Measurements from ENCODE around the gene SFI1.
A peak's percentile ranks its signal among the peaks of the same experiment; 100 is the strongest.

SFI1 gene

GRCh38 chr22:31566484-31566883, 70.1 kb downstream of the SFI1 start:
- Histone ChIP-seq H3K27me3 (replicated peaks) (no peaks in the 10 kb centered on the region), H3K4me3 (ENCODE audit: low read depth, low read length) (no peak overlapping the region), H3K27ac (no peak overlapping the region), H3K36me3 (replicated peaks) (no peaks in the 10 kb centered on the region)
- in situ Hi-C loops (cut with HindIII; ENCODE audit: low pct_ligation_motif_present, low sequenced_read_pairs) = no loop called here
- no peak for TF ChIP-seq CTCF (IDR thresholded peaks at IDR 0.05; ENCODE audit: low read depth, low read length, missing control alignments)
- DNase-seq = peak; percentile 9

- Histone ChIP-seq H3K36me3 (replicated peaks) (no peaks in the 10 kb centered on the region), H3K27ac (no peak overlapping the region), H3K27me3 (replicated peaks) (no peaks in the 10 kb centered on the region), H3K4me3 (ENCODE audit: low read depth, low read length) (no peak overlapping the region)
- TF ChIP-seq CTCF (IDR thresholded peaks at IDR 0.05; ENCODE audit: low read depth, low read length, missing control alignments) = no peak
- no peak for DNase-seq
- in situ Hi-C loops (cut with HindIII; ENCODE audit: low pct_ligation_motif_present, low sequenced_read_pairs) = no loop called here
Observed at GRCh38 chr22:31567196-31567595, 70.9 kb downstream of the SFI1 start.

- Histone ChIP-seq H3K4me3 (ENCODE audit: low read depth, low read length) (no peak overlapping the region), H3K27ac (no peak overlapping the region), H3K36me3 (replicated peaks) (no peaks in the 10 kb centered on the region), H3K27me3 (replicated peaks) (no peaks in the 10 kb centered on the region)
- TF ChIP-seq CTCF (IDR thresholded peaks at IDR 0.05; ENCODE audit: low read depth, low read length, missing control alignments) = no peak
- DNase-seq = no peak
- in situ Hi-C loops (cut with HindIII; ENCODE audit: low pct_ligation_motif_present, low sequenced_read_pairs) = no loop called here
Observed at GRCh38 chr22:31567702-31568101, 71.4 kb downstream of the SFI1 start.

GRCh38 chr22:31569126-31569525, 72.8 kb downstream of the SFI1 start:
- Histone ChIP-seq H3K27ac (no peak overlapping the region), H3K36me3 (replicated peaks) (no peaks in the 10 kb centered on the region), H3K4me3 (ENCODE audit: low read depth, low read length) (no peak overlapping the region), H3K27me3 (replicated peaks) (no peaks in the 10 kb centered on the region)
- in situ Hi-C loops (cut with HindIII; ENCODE audit: low pct_ligation_motif_present, low sequenced_read_pairs) = no loop called here
- TF ChIP-seq CTCF (IDR thresholded peaks at IDR 0.05; ENCODE audit: low read depth, low read length, missing control alignments) = no peak
- no peak for DNase-seq

GRCh38 chr22:31572939-31573338, 76.6 kb downstream of the SFI1 start:
- H3K36me3 ChIP-seq (replicated peaks) = peaks cover 5% of the 10 kb centered on the region
- H3K27me3 ChIP-seq (replicated peaks) = no peaks in the 10 kb centered on the region
- no peak for TF ChIP-seq CTCF (IDR thresholded peaks at IDR 0.05; ENCODE audit: low read depth, low read length, missing control alignments)
- no peak overlapping the region for H3K4me3 ChIP-seq (ENCODE audit: low read depth, low read length)
- DNase-seq = no peak
- in situ Hi-C loops (cut with HindIII; ENCODE audit: low pct_ligation_motif_present, low sequenced_read_pairs) = no loop called here
- H3K27ac ChIP-seq = no peak overlapping the region

- no peak for TF ChIP-seq CTCF (IDR thresholded peaks at IDR 0.05; ENCODE audit: low read depth, low read length, missing control alignments)
- Histone ChIP-seq H3K27ac (no peak overlapping the region), H3K4me3 (ENCODE audit: low read depth, low read length) (no peak overlapping the region), H3K36me3 (replicated peaks) (peaks cover 5% of the 10 kb centered on the region), H3K27me3 (replicated peaks) (no peaks in the 10 kb centered on the region)
- in situ Hi-C loops (cut with HindIII; ENCODE audit: low pct_ligation_motif_present, low sequenced_read_pairs) = no loop called here
- no peak for DNase-seq
Observed at GRCh38 chr22:31574055-31574670, 77.8 kb downstream of the SFI1 start.
